ENCODE results near the gene EPX. TPM values are rescaled to one million over a fixed set of nuclear protein-coding genes. Genes with fewer than 3 reads are reported as not detected.

EPX gene
- polyA plus RNA-seq, 3 donors: not detected

- Histone ChIP-seq H3K4me2 (replicated peaks; ENCODE audit: extremely low read depth, low read length, poor library complexity, severe bottlenecking) (no peak overlapping the region), H3K9me3 (replicated peaks in 1 of 2; ENCODE audit: control insufficient read depth in 1 of 2, insufficient read depth in 1 of 2, low read length in 2 of 2) (no peaks in the 10 kb centered on the region), H3K4me1 (ENCODE audit: control insufficient read depth in 1 of 2, insufficient read depth in 2 of 2, low read length in 2 of 2) (peaks cover 0 to 4% of the 10 kb centered on the region in 2 donors), H3K4me3 (replicated peaks in 1 of 3; ENCODE audit: low read depth in 2 of 3, low read length in 3 of 3) (no peak overlapping the region), H3K27ac (ENCODE audit: low read depth in 1 of 2, low read length in 2 of 2) (no peak overlapping the region), H2AFZ (ENCODE audit: insufficient read depth, low read depth, low read length, poor library complexity, severe bottlenecking) (no peak overlapping the region), H4K20me1 (ENCODE audit: insufficient read depth, low read length) (no peaks in the 10 kb centered on the region), H3K27me3 (ENCODE audit: control insufficient read depth in 2 of 2, insufficient read depth in 2 of 2, low read length in 2 of 2) (no peaks in the 10 kb centered on the region), H3K9ac (ENCODE audit: insufficient read depth, low read length, poor library complexity, severe bottlenecking) (no peak overlapping the region), H3K79me2 (ENCODE audit: insufficient read depth, low read length) (no peaks in the 10 kb centered on the region), H3K36me3 (replicated peaks in 1 of 2; ENCODE audit: control insufficient read depth in 1 of 2, insufficient read depth in 2 of 2, low read length in 2 of 2) (no peaks in the 10 kb centered on the region)
- H3K9me3 Mint-ChIP-seq: peaks cover 0 to 2% (median 0%) of the 10 kb centered on the region in 7 donors
- no peak overlapping the region for H3K4me3 Mint-ChIP-seq
- no peaks in the 10 kb centered on the region for H3K36me3 Mint-ChIP-seq
- WGBS (ENCODE audit: insufficient coverage): 74% methylated on average over 8 of the region's 8 CpGs
- H3K27ac Mint-ChIP-seq: no peak overlapping the region
- no peak for TF ChIP-seq CTCF (IDR thresholded peaks at IDR 0.05)
- peaks cover 20% of the 10 kb centered on the region for H3K4me1 Mint-ChIP-seq
- no peak for DNase-seq
- H3K27me3 Mint-ChIP-seq (ENCODE audit: low read depth in 3 of 3): peaks cover 7 to 13% (median 12%) of the 10 kb centered on the region in 3 donors
- intact Hi-C loops (cut with micrococcal nuclease): no loop called here
Measured at GRCh38 chr17:58184986-58185761, 7.4 kb upstream of the EPX start.

- Mint-ChIP-seq H3K27ac (no peak overlapping the region), H3K27me3 (ENCODE audit: low read depth in 3 of 3) (peaks cover 9 to 14% (median 14%) of the 10 kb centered on the region in 3 donors), H3K4me3 (no peak overlapping the region), H3K4me1 (peaks cover 20% of the 10 kb centered on the region), H3K36me3 (no peaks in the 10 kb centered on the region), H3K9me3 (peaks cover 0 to 4% (median 0%) of the 10 kb centered on the region in 7 donors)
- Histone ChIP-seq H3K9me3 (replicated peaks in 1 of 2; ENCODE audit: control insufficient read depth in 1 of 2, insufficient read depth in 1 of 2, low read length in 2 of 2) (no peaks in the 10 kb centered on the region), H3K36me3 (replicated peaks in 1 of 2; ENCODE audit: control insufficient read depth in 1 of 2, insufficient read depth in 2 of 2, low read length in 2 of 2) (no peaks in the 10 kb centered on the region), H3K27ac (ENCODE audit: low read depth in 1 of 2, low read length in 2 of 2) (no peak overlapping the region), H2AFZ (ENCODE audit: insufficient read depth, low read depth, low read length, poor library complexity, severe bottlenecking) (no peak overlapping the region), H3K27me3 (ENCODE audit: control insufficient read depth in 2 of 2, insufficient read depth in 2 of 2, low read length in 2 of 2) (no peaks in the 10 kb centered on the region), H3K4me3 (replicated peaks in 1 of 3; ENCODE audit: low read depth in 2 of 3, low read length in 3 of 3) (no peak overlapping the region), H3K4me2 (replicated peaks; ENCODE audit: extremely low read depth, low read length, poor library complexity, severe bottlenecking) (no peak overlapping the region), H3K79me2 (ENCODE audit: insufficient read depth, low read length) (no peaks in the 10 kb centered on the region), H4K20me1 (ENCODE audit: insufficient read depth, low read length) (no peaks in the 10 kb centered on the region), H3K4me1 (ENCODE audit: control insufficient read depth in 1 of 2, insufficient read depth in 2 of 2, low read length in 2 of 2) (peaks cover 0 to 4% of the 10 kb centered on the region in 2 donors), H3K9ac (ENCODE audit: insufficient read depth, low read length, poor library complexity, severe bottlenecking) (no peak overlapping the region)
- WGBS (ENCODE audit: insufficient coverage): 76% methylated on average over 3 of the region's 4 CpGs
- no peak for TF ChIP-seq CTCF (IDR thresholded peaks at IDR 0.05)
- intact Hi-C loops (cut with micrococcal nuclease): no loop called here
- DNase-seq: no peak
Measured at GRCh38 chr17:58186591-58186990, 5.9 kb upstream of the EPX start.

Data from CD14-positive monocyte (primary cell).